SKM-1 treated with dmso at 0.1 percent for 144 hours (cell line): Measurements from ENCODE around the gene WNT3A.
A peak's percentile ranks its signal among the peaks of the same experiment; 100 is the strongest.

Experiments
- DNase-seq: peaks from one replicate; lab custom pipeline; 2025; ENCODE audit not compliant: unreplicated experiment; lab: John Stamatoyannopoulos, UW

The WNT3A gene

DNA sequence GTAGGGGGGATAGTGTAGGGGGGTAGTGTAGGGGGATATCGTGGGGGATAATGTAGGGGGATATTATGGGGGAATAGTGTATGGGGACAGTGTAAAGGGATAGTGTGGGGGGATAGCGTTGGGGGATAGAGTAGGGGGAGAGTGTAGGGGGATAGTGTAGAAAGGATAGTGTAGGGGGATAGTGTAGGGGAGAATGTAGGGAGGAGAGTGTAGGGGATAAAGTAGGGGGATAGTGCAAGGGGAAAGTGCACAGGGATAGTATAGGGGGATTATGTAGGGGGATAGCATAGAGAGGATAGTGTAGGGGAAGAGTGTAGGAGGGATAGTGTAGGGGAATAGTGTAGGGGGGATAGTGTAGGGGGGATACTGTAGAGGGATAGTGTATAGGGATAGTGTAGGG lies 63.4 kb downstream of the WNT3A start:
- DNase-seq, result no peak

DNA sequence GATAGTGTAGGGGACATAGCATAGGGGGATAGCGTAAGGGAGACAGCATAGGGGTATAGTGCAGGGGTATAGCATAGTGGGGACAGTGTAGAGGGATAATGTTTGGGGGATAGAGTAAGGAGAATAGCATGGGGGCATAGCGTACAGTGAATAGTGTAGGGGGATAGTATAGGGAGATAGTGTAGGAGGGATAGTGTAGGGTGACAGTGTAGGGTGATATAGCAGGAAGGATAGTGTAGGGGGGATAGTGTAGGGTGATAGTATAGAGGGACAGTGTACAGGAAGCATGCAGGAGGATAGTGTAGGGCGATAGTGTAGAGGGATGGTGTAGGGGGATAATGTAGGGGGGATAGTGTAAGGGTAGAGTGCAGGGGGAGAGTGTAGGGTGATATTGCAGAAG lies 64.1 kb downstream of the WNT3A start:
- DNase-seq, result no peak

DNA sequence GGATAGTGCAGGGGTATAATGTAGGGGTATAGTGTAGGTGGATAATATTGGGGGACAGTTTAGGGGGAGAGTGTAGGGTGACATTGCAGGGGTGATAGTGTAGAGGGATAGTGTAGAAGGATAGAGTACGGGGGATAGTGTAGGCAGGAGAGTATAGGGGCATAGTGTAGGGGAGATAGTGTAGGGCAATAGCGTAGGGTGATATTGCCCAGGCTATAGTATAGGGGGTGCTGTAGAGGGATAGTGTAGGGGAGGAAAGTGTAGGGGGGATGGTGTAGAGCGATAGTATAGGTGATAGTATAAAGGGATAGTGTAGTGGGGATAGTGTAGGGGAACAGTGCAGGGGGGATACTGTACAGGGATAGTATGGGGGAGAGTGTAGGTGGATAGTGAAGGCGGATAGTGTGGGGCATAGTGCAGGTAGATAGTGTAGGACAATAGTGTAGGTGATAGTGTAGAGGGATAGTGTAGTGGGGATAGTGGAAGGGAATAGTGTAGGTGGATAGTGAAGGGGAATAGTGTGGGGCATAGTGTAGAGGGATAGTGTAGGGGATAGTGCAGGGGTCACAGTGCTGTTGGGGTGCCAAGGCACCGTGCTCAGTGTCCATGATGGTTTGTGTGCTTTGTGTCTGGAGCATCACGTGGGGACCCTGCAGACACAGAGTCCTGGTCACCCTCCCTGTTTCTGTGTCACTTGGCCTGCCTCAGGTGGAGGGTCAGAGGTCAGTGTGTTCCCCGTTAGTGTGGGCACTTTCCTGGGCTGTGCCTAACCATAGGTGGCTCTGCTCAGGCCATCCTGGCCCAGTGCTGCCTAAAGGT lies 65.2 kb downstream of the WNT3A start:
- DNase-seq, result no peak

DNA sequence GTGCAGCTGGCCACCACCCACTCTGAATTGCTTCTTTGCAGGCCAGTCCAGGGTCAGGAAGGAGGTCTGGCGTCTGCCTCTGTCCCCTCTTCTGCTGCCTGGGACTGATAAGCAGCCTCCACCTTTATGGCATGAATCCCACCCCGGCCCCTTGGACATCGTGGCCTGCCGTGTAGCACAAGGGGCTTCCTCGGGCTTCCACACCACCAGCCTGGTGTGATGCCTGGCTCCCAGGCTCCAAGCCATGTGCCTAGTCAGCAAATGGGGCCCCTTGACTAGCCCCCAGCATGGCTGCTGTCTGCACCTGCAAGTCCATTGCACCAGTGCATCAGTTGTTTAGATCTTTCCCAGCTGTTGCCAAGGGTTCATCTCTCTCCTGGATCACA lies 65.9 kb downstream of the WNT3A start:
- DNase-seq, result no peak

DNA sequence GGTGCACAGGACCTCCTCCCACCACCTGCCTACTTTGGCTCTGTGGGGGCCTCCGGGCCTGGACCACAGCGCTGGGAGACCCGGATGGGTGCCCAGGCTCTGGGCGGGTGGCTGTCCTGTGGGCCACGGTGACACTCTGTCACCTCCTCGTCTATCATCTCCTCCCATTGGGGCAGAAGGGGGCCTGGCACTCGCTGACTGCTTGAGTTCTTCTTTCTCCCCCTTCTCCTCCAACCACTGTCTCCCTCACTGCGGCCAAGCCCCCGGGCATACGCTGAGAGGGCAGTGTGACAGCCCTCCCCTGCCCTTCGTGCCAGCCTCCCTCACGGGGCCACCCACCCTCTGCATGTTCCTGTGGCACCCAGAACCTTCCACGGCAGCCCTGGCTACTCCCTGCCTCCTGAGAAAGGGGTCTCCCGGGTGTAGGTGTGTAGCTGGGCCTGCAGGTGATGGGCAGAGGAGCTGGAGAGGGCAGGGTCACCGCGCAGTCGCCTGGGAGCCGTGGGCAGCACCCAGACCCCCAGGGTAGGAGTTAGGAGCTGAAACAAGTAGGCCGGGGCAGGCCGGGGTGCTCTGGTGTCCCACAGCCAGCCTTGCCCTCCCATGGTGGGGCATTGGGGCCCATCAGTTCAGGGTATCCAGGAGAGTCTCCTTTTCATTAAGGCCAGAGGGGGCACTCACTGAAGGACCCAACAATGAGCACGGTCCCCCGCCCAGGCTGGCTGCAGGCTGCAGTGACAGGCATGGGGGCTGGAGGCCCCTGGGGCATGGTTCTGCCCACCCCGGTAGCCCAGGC lies 66.5 kb downstream of the WNT3A start:
- DNase-seq, result no peak

DNA sequence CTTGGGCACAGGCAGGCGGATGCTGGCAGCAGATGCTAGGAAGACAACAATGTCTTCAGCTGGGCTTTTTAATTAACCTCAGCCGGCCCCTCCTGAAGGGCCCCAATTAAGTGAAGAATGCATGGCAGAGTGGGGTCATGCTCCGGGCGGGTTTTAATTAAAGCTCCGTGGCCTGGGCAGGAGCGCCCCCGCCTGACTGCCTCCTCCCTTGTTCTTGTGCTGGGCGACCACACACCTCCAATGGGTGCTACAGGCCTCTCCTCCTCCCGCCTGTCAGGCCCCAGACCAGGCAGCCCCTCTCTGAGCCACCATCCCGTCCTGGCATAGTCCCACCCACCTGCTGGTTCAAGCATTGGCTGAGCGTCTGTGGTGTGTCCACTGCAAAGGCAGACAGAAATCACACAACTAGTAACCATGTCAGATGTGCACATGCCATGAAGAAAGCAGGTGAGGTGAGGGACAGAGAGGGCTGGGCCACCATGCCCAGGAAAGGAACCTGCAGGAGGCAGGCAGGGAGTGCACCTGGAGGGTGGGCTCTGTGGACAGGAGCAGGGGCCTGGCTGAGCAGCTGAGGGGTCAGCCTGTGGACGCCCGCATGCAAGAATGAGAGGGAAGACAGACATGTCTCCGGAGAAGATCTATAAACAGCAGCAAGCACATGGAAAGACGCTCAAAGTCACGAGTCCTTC lies 67.2 kb downstream of the WNT3A start:
- no peak for DNase-seq

- DNase-seq, result no peak
These were observed 68.3 kb downstream of the WNT3A start for GRCh38 chr1:228074954-228075730.

GRCh38 chr1:228075801-228076271 lies 69.0 kb downstream of the WNT3A start:
- no peak for DNase-seq

DNA sequence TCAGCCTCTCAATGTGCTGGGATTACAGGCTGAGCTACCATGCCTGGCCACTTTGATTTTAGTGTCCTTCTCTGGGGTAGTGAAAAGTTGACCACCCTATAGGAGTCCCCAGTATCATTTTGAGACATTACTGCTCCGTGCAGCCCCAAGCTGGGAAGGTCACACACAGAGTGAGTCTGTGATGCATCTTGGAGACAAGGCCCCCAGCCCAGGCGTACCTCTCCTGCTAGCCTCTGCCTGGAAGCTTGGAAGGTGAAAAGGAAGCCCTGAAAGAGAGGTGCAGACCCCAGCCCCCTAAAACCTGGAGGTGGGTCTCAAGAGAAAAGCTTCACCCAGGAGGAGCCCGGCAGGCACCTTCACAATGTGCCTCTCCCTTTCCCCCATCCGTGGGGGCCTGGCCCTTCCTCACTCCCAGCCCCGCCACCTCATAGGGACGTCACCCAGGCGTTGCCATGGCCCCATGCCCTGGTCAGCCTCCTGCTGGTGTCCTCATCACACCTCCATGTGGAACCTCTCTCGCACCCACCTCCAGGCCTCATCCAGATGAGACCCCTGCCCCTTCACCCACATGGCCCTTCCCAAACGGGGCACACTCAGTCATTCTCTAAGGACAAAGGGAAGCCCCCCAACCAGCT lies 70.1 kb downstream of the WNT3A start:
- no peak for DNase-seq

GRCh38 chr1:228077565-228078330 lies 71.0 kb downstream of the WNT3A start:
- DNase-seq, result no peak

DNA sequence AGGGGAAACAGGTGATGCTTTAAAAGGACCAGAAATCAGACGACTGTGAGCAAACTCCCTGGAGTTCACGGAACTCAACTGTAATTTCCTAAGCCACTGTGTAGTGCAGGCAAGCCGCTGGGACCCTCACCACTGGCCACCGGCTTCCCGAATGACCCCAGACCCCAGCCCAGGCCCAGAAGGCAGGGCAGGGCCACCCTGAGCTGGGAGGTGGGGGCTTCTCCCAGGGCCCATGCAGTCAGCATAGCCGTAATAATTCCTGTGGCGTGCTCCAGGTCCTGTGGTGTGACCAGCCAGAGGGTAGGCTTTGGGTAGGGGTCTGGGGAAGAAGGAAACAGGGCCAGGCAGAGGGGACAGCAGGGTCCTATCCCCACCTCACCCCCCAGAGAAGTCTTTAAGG lies 72.2 kb downstream of the WNT3A start:
- DNase-seq, result no peak

- DNase-seq, result no peak
These were observed 72.9 kb downstream of the WNT3A start for GRCh38 chr1:228079601-228080263.

- no peak for DNase-seq
These were observed 74.3 kb downstream of the WNT3A start for GRCh38 chr1:228081144-228081543.

DNA sequence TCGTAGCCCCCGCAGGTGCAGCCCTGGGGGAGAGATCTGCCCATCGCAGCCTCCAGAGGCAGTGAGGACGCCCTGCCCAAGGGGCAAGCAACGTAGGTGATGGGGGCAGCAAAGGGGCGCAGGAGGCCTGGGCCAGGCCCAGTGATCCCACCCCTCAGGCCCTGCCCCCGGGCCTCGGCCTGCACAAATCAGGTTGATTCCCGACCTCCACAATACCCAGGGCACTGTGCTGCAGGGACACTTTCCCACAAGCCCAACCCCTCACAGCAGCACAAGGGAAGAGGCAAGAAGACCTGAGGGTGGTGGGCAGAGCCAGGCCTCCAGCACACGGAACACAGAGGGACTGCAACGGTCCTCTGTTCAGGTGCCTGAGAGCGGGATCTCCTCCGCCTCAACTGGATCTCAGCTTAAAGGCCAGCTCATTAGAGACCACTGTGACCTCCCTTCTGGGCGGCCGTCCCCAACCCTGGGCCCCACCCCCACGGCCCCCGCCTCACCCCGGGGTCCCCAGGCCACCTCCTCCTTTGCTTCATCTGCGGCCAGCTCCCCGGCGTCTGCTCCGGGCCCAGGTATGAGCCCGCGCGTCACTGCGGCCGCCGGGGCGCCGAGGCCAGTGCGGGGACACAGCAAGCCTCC lies 74.9 kb downstream of the WNT3A start:
- DNase-seq, result no peak

- peak; percentile 95 for DNase-seq
These were observed 75.6 kb downstream of the WNT3A start, which contains the start of gene ARF1 for GRCh38 chr1:228082214-228082917. Gene ARF1, plus strand, starts transcription at chr1:228082708. Its CDS starts 14,407 bp downstream, at chr1:228097115.

GRCh38 chr1:228082918-228083870 lies 76.4 kb downstream of the WNT3A start:
- no peak for DNase-seq

DNA sequence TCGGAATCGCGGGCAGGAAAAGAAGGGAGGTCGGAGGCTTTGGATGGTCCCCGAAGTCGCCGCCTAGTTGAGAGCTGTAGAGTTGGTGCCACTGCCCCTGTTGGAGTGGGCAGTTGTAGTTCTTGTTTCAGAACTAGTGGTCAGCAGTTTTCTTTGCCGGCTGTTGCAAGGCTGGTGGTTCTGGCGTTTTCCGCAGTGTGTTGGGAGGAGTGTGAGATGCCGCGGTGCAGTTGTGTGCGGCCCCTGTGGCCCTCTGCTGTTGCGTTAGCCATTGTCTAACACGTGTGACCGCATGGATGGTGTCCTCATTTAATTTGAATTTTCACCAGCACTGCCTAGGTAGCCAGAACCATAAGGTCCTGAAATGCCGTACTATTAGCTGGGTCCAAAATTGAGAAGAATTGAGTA lies 77.1 kb downstream of the WNT3A start:
- no peak for DNase-seq
